Measurements from ENCODE around the gene RAB40C. TPM values are rescaled to one million over a fixed set of nuclear protein-coding genes. Genes with fewer than 3 reads are reported as not detected.

The RAB40C gene
- total and polyA plus RNA-seq, 9 of the 15 experiments (the other 6 are each of a cell fraction or from before 2014, with no cell fraction given): 0.17 to 23.4 (median 8.7) TPM

- TF ChIP-seq SMARCC2 (IDR thresholded peaks at IDR 0.05; ENCODE audit: low read depth) (no peak), ZNF318 (IDR thresholded peaks at IDR 0.05; ENCODE audit: borderline replicate concordance in 1 of 2, low read depth in 1 of 2) (no peak), TBP (optimal IDR thresholded peaks at IDR 0.05; ENCODE audit: low read depth, low read length) (peak; percentile 56), PHB (CRISPR knock-in tag; IDR thresholded peaks at IDR 0.05) (no peak), SIN3B (IDR thresholded peaks at IDR 0.05; ENCODE audit: low read depth) (peak; percentile 86), CBX5 (IDR thresholded peaks at IDR 0.05; ENCODE audit: borderline replicate concordance, low read depth) (no peak), GTF2E2 (tag; IDR thresholded peaks at IDR 0.05) (peak; percentile 29; the same call in 1 of the 2 replicates), POLR2G (IDR thresholded peaks at IDR 0.05; ENCODE audit: low read depth, low read length) (peak; percentile 85), MBD1 (CRISPR knock-in tag; IDR thresholded peaks at IDR 0.05) (no peak), ARID4B (CRISPR knock-in tag; IDR thresholded peaks at IDR 0.05) (peak; percentile 61; the same call in 1 of the 2 replicates), IFI16 (CRISPR knock-in tag; IDR thresholded peaks at IDR 0.05) (no peak), SOX6 (IDR thresholded peaks at IDR 0.05) (peak; percentile 79)
Measured at GRCh38 chr16:667780-668518, 78.1 kb downstream of the RAB40C start, which contains the start of gene RHOT2 (continued).
